KMS-11 (cell line): ENCODE measurements around the gene DMTF1.

Experiments
- H2AFZ ChIP-seq: fragments of 200-600 bp; sonication (generic); 2 replicates; pipeline ENCODE4 v1.6.1; 2016; ENCODE audit warnings: antibody characterized with exemption, mixed run types, low read depth
- H3K27ac ChIP-seq: fragments of 200-600 bp; sonication (generic); 2 replicates; pipeline ENCODE4 v1.6.1; 2016; ENCODE audit warnings: mild to moderate bottlenecking, mixed run types
- H3K27me3 ChIP-seq: fragments of 200-600 bp; sonication (generic); 2 replicates; pipeline ENCODE4 v1.6.1; 2017; ENCODE audit warnings: mild to moderate bottlenecking, low read depth, mixed run types, moderate library complexity; ENCODE audit not compliant: insufficient read depth
- H3K36me3 ChIP-seq: fragments of 200-600 bp; sonication (generic); 2 replicates; pipeline ENCODE4 v1.6.1; 2017; ENCODE audit warnings: mild to moderate bottlenecking, mixed run types; ENCODE audit not compliant: insufficient read depth
- H3K4me1 ChIP-seq: fragments of 200-600 bp; sonication (generic); 2 replicates; pipeline ENCODE4 v1.6.1; 2016; ENCODE audit warnings: mild to moderate bottlenecking, low read depth, mixed run types; ENCODE audit not compliant: poor library complexity, severe bottlenecking
- H3K4me2 ChIP-seq: fragments of 200-600 bp; sonication (generic); 2 replicates; pipeline ENCODE4 v1.7.0; 2016; ENCODE audit warnings: mild to moderate bottlenecking, mixed run types
- H3K4me3 ChIP-seq: fragments of 200-600 bp; sonication (generic); IDR thresholded peaks from 2 replicates; pipeline ENCODE4 v1.6.1; 2017; ENCODE audit warnings: low read depth, low read length, mixed read lengths; ENCODE audit not compliant: insufficient read depth
- H3K79me2 ChIP-seq: fragments of 200-600 bp; sonication (generic); 2 replicates; pipeline ENCODE4 v1.6.1; 2016; ENCODE audit warnings: low read depth, mixed run types; ENCODE audit not compliant: insufficient read depth
- H3K9ac ChIP-seq: fragments of 200-600 bp; sonication (generic); 2 replicates; pipeline ENCODE4 v1.6.1; 2016; ENCODE audit warnings: mild to moderate bottlenecking, mixed run types
- H4K20me1 ChIP-seq: fragments of 200-600 bp; sonication (generic); 2 replicates; pipeline ENCODE4 v1.6.1; 2016; ENCODE audit warnings: mild to moderate bottlenecking, mixed run types; ENCODE audit not compliant: insufficient read depth
- CTCF ChIP-seq: fragments of 200-600 bp; sonication (generic); conservative IDR thresholded peaks from 2 replicates; pipeline ENCODE4 v1.6.1; 2017; ENCODE audit warnings: low read depth, mild to moderate bottlenecking, antibody characterized with exemption, low read length, moderate library complexity, mixed read lengths

Gene DMTF1

DNA sequence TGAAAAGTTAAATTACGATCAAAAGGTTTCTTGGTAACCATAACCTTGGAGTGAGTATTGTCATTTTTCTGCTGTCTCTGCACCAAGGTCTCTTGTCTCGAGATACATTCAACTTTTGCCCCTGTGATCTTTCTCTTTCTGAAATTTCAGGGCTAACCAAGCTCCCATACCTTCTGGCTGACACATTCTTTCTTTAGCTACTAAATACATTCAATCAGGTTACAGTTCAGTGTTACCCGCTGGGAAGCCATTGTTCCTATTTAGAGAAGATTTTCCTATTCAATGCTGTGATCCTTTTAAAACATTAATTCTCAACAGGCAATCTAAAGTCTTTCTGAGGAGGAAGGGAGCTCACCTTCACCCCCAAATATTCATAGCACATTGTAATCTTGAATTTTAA, 22.9 kb upstream of the DMTF1 start:
- no peaks in the 10 kb centered on the region for H3K4me1 ChIP-seq
- H3K79me2 ChIP-seq = no peaks in the 10 kb centered on the region
- H2AFZ ChIP-seq = no peak overlapping the region
- H4K20me1 ChIP-seq = no peaks in the 10 kb centered on the region
- no peak overlapping the region for H3K9ac ChIP-seq
- no peak overlapping the region for H3K4me2 ChIP-seq
- no peak overlapping the region for H3K4me3 ChIP-seq
- no peaks in the 10 kb centered on the region for H3K27me3 ChIP-seq
- H3K36me3 ChIP-seq = no peaks in the 10 kb centered on the region
- no peak overlapping the region for H3K27ac ChIP-seq
- no peak for TF ChIP-seq CTCF

- no peak overlapping the region for H3K4me3 ChIP-seq
Measured at GRCh38 chr7:87129848-87130247, 22.4 kb upstream of the DMTF1 start.

DNA sequence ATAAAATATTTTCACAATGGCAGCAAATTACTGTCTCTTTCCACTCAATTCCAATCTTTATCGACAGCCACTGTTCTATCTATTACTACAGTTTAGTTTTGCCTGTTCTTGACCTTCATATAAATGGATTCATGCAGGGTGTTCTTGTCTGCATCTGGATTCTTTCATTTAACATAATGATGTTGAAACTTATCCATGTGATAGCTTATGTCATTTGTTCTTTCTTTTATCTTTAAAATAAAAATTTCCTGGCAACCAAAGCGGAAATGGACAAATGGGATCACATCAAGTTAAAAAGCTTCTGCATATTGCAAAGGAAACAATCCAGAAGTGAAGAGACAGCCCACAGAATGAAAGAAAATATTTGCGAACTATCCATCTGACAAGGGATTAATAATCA, 20.5 kb upstream of the DMTF1 start:
- Histone ChIP-seq H3K4me3 (no peak overlapping the region), H3K27ac (no peak overlapping the region), H3K4me1 (no peaks in the 10 kb centered on the region), H3K27me3 (no peaks in the 10 kb centered on the region), H3K36me3 (no peaks in the 10 kb centered on the region), H4K20me1 (no peaks in the 10 kb centered on the region), H3K4me2 (no peak overlapping the region), H2AFZ (no peak overlapping the region), H3K79me2 (no peaks in the 10 kb centered on the region), H3K9ac (no peak overlapping the region)
- no peak for TF ChIP-seq CTCF

More at GRCh38 chr7:87129848-87130247, 22.4 kb upstream of the DMTF1 start:
- no peak for TF ChIP-seq CTCF
- no peaks in the 10 kb centered on the region for H3K79me2 ChIP-seq
- H2AFZ ChIP-seq = no peak overlapping the region
- no peak overlapping the region for H3K9ac ChIP-seq
- no peaks in the 10 kb centered on the region for H4K20me1 ChIP-seq
- H3K4me2 ChIP-seq = no peak overlapping the region
- H3K27ac ChIP-seq = no peak overlapping the region
- H3K36me3 ChIP-seq = no peaks in the 10 kb centered on the region
- H3K4me1 ChIP-seq = no peaks in the 10 kb centered on the region
- no peaks in the 10 kb centered on the region for H3K27me3 ChIP-seq

DNA sequence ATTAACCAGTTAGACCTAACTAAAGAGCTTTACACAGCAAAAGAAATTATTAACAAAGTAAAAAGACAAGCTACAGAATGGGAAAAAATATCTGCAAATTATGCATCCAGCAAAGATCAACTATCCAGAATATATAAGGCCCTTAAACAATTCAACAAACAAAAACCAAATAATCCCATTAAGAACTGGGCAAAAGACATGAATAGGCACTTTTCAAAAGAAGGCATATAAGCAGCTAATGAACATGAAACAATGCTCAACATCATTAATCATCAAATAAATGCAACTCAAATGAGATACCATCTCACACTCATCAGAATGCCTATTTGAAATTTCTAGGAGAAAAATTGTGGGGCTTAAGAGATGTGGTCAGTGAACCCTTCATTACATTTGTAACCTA, 15.0 kb upstream of the DMTF1 start:
- Histone ChIP-seq H3K4me1 (no peaks in the 10 kb centered on the region), H3K36me3 (no peaks in the 10 kb centered on the region), H3K9ac (no peak overlapping the region), H3K79me2 (no peaks in the 10 kb centered on the region), H3K27me3 (no peaks in the 10 kb centered on the region; the same call in 1 of the 2 replicates), H3K27ac (no peak overlapping the region), H2AFZ (no peak overlapping the region), H3K4me2 (no peak overlapping the region), H4K20me1 (no peaks in the 10 kb centered on the region), H3K4me3 (no peak overlapping the region)
- no peak for TF ChIP-seq CTCF
